Tibial nerve (tissue), 4 donors: Measurements from ENCODE around the gene RANBP9.

Experiments
- CTCF ChIP-seq, 5 experiments: fragments of 200-600 bp in 3 of 5; fragments of 450-650 bp in 2 of 5; sonication (generic) in 3 of 5; IDR thresholded peaks; one replicate each; pipeline ENCODE4 v1.5.1; 2016 to 2019; ENCODE audit warnings: antibody characterized with exemption in 5 of 5, mild to moderate bottlenecking in 3 of 5, moderate library complexity in 2 of 5
- EP300 ChIP-seq, 2 donors: sonication (generic); formaldehyde crosslinking; IDR thresholded peaks; one replicate each; pipeline ENCODE4 v1.6.1; 2017; ENCODE audit warnings: antibody characterized with exemption in 2 of 2, mild to moderate bottlenecking in 1 of 2
- POLR2A ChIP-seq, 2 donors: fragments of 450-650 bp; IDR thresholded peaks; one replicate each; pipeline ENCODE4 v1.6.1; 2017; ENCODE audit warnings: antibody characterized with exemption in 2 of 2, mild to moderate bottlenecking in 2 of 2, moderate library complexity in 2 of 2

DNA sequence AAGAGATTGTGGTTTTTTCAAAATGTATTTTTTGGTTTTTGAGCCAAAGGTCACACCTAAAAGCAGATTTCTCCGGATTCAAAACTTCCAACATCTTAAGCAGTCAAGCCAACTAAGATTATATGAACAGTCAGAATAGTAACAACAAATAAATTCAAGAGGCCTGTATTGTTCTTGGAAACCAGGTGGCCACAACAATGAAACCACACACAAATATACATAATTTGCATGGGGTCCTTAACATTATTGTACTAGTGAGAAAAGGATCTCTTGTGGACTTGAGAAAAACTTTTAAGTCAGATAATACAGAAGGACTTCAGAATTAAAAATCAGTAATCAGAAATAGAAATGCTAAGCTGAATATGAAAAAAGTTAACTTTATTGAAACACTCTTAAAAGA, 55.9 kb downstream of the RANBP9 start:
- no peak for TF ChIP-seq CTCF (IDR thresholded peaks at IDR 0.05)
- no peak for TF ChIP-seq POLR2A (IDR thresholded peaks at IDR 0.05)
- no peak for TF ChIP-seq EP300 (IDR thresholded peaks at IDR 0.05)
